Calu3 (cell line): ENCODE data around the gene LYG2. TPM values are rescaled to one million over a fixed set of nuclear protein-coding genes. Genes with fewer than 3 reads are reported as not detected.
"Not testable (repeated sequence)": the region's sequence is repeated elsewhere in the genome, so short reads cannot be mapped to it uniquely, and the experiment has no call there.

ENCODE experiments used
- Bru-seq: library from RNA; stranded (reverse); fragments of 400-500 nt; gene quantifications from one replicate; lab custom pipeline; 2021; lab: Mats Ljungman, UMichigan
- BruChase-seq, 2 experiments: library from RNA; stranded (reverse); fragments of 400-500 nt; gene quantifications; one replicate each; lab custom pipeline; 2021; lab: Mats Ljungman, UMichigan
- BruUV-seq: library from RNA; stranded (reverse); fragments of 400-500 nt; replicated peaks from 2 replicates; lab custom pipeline; 2021; lab: Mats Ljungman, UMichigan
- CTCF ChIA-PET: fragments of 300-600 bp; sonication (Branson Sonifier 250); formaldehyde crosslinking; loops from one replicate; lab custom pipeline; 2022; ENCODE audit warnings: antibody characterized with exemption; lab: Charles Lee
- DNase-seq: peaks from one replicate; pipeline ENCODE4 v3.0.0; 2022
- H3K27ac Mint-ChIP-seq: one replicate; pipeline ENCODE4 v1.8.0; 2022; ENCODE audit warnings: mixed read lengths; ENCODE audit not compliant: unreplicated experiment
- H3K27me3 Mint-ChIP-seq: one replicate; pipeline ENCODE4 v1.8.0; 2022; ENCODE audit warnings: mixed read lengths; ENCODE audit not compliant: unreplicated experiment
- H3K36me3 Mint-ChIP-seq: one replicate; pipeline ENCODE4 v1.8.0; 2022; ENCODE audit warnings: mild to moderate bottlenecking, moderate library complexity, mixed read lengths; ENCODE audit not compliant: insufficient read depth, unreplicated experiment
- H3K4me1 Mint-ChIP-seq: one replicate; pipeline ENCODE4 v1.8.0; 2022; ENCODE audit warnings: mild to moderate bottlenecking, low read depth, mixed read lengths; ENCODE audit not compliant: unreplicated experiment
- H3K4me3 Mint-ChIP-seq: one replicate; pipeline ENCODE4 v1.8.0; 2022; ENCODE audit warnings: mild to moderate bottlenecking, low read depth, moderate library complexity, mixed read lengths; ENCODE audit not compliant: unreplicated experiment
- H3K9me3 Mint-ChIP-seq: one replicate; pipeline ENCODE4 v1.8.0; 2022; ENCODE audit warnings: low read depth, mixed read lengths; ENCODE audit not compliant: unreplicated experiment
- intact Hi-C: fragments of 100-400 bp; cut with micrococcal nuclease; formaldehyde crosslinking; loops from one replicate; pipeline ENCODE4 v1.10.0; 2022; ENCODE audit not compliant: unreplicated experiment
- long read RNA-seq: library from polyadenylated mRNA; stranded (forward); transcript quantifications from one replicate; pipeline ENCODE4 v2.0.0, GENCODE V29; 2022
- total RNA-seq: library from RNA; stranded (reverse); gene quantifications from 2 replicates; pipeline ENCODE4 v1.2.3, GENCODE V29; 2022
- TF ChIP-seq, protein P1 (sequence below): fragments of 200-600 bp; IDR thresholded peaks from one replicate; pipeline ENCODE4 v1.8.0; 2022; ENCODE audit warnings: antibody characterized with exemption; ENCODE audit not compliant: unreplicated experiment

LYG2 gene, protein sequence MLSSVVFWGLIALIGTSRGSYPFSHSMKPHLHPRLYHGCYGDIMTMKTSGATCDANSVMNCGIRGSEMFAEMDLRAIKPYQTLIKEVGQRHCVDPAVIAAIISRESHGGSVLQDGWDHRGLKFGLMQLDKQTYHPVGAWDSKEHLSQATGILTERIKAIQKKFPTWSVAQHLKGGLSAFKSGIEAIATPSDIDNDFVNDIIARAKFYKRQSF
- total RNA-seq = not detected in 2 replicates
- percentile 9 among the genes with signal in this experiment for Bru-seq, nascent RNA
- BruChase-seq, experiment 1, labeled RNA remaining after a 6-hour chase = not detected
- percentile 8 among the genes with signal in this experiment for BruChase-seq, experiment 2, labeled RNA remaining after a 2-hour chase
- long read RNA-seq = 0 reads

DNA sequence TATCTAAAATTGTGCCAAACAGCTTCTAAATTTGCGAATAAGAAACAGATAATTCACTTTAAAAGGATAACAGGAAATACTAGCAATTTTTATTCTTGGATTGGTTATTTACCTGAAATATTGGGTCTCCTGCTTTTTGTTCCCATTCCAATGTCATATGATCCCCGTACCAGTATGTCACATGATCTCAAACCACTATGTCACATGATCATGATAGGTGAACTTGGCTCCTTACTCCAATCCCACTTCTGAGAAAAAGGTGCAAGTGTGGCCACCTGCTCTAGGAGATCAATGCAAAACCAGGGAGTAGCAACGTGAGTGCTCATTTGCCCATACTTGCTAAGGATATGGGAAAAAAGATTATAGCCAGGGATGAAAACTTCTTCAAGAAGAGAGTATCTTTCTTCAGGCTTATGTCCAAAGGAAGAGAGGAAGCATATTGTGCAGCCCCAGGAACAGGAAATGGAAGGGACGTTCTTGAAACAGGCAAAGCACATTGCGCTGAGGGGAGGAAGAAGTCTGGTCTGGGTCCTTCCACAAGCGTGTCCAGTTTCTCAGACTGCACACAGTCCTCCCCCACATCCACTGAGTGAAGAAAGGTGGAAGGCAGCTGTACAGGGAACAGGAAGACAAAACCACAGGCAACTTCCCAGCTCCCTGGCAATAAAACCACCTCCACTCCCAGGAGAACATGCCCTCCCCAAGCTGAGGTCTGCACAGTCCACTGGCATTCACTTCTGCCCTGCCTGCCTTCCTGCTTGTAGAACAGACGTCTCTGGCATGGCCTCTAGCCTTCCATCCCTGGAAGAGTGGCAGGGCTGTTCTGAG is at the start of gene LYG2:
TSS of gene LYG2 (minus strand) at position 176 of the 828 bp plus-strand sequence. CDS start 1,406 bp downstream, outside the sequence.
- BruUV-seq = no TSS peak
- H3K36me3 Mint-ChIP-seq = no peaks in the 10 kb centered on the region
- H3K27ac Mint-ChIP-seq = no peak within 1 kb of the TSS
- intact Hi-C loops = no loop called here
- TF ChIP-seq, protein P1, sequence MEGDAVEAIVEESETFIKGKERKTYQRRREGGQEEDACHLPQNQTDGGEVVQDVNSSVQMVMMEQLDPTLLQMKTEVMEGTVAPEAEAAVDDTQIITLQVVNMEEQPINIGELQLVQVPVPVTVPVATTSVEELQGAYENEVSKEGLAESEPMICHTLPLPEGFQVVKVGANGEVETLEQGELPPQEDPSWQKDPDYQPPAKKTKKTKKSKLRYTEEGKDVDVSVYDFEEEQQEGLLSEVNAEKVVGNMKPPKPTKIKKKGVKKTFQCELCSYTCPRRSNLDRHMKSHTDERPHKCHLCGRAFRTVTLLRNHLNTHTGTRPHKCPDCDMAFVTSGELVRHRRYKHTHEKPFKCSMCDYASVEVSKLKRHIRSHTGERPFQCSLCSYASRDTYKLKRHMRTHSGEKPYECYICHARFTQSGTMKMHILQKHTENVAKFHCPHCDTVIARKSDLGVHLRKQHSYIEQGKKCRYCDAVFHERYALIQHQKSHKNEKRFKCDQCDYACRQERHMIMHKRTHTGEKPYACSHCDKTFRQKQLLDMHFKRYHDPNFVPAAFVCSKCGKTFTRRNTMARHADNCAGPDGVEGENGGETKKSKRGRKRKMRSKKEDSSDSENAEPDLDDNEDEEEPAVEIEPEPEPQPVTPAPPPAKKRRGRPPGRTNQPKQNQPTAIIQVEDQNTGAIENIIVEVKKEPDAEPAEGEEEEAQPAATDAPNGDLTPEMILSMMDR = no peak
- no peaks in the 10 kb centered on the region for H3K4me1 Mint-ChIP-seq
- H3K9me3 Mint-ChIP-seq = peaks cover 3% of the 10 kb centered on the region
- DNase-seq = no peak
- no peaks in the 10 kb centered on the region for H3K27me3 Mint-ChIP-seq
- CTCF ChIA-PET = no interaction called here
- no peak within 1 kb of the TSS for H3K4me3 Mint-ChIP-seq

DNA sequence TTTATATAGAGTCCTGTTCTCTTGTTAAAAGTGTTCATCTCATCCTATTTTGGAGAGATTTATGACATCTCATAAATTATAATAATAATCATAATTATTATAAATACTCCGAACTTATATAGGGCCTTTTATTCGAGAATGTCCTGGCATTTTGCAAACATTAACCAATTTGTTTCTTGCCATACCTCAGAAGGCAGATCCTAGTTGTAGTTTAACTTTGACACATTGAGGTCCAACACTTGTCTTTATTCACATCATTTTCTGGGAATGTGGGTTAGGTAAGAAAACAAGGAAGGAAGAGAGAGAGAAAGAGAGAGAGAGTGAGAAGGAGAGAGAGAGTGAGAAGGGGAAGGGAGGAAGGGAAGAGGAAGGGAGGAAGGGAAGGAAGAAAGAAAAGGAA is 45.6 kb upstream of the LYG2 start, which contains the start of gene LYG1:
TSS of gene LYG1 (minus strand) at position 101 of the 400 bp plus-strand sequence. CDS start 5,527 bp downstream, outside the sequence.
- BruUV-seq, intact Hi-C loops, H3K4me1 Mint-ChIP-seq, CTCF ChIA-PET, H3K27ac Mint-ChIP-seq, H3K36me3 Mint-ChIP-seq, H3K27me3 Mint-ChIP-seq, H3K4me3 Mint-ChIP-seq, H3K9me3 Mint-ChIP-seq, DNase-seq: not testable (repeated sequence)

DNA sequence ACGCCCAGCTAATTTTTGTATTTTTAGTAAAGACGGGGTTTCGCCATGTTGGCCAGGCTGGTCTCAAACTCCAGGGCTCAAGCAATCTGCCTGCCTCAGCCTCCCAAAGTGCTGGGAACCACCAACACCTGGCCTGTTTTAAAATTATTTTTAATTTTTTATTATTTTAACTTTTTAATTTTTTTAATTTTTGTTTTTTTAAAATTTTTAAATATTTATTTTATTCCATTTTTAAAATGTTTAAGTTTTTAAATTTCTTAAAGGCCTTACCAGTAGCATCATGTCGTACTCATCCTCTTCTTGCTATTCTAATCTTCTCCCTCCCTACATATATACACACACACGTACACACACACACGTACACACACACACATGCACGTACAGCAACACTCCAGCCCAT is 44.1 kb upstream of the LYG2 start:
- Mint-ChIP-seq H3K27me3 (no peaks in the 10 kb centered on the region), H3K4me3 (no peak overlapping the region), H3K4me1 (no peaks in the 10 kb centered on the region), H3K27ac (no peak overlapping the region), H3K9me3 (no peaks in the 10 kb centered on the region), H3K36me3 (peaks cover 4% of the 10 kb centered on the region)
- BruUV-seq = no TSS peak
- DNase-seq = no peak
- intact Hi-C loops = no loop called here
- TF ChIP-seq, protein P1 = no peak
- CTCF ChIA-PET = no interaction called here

DNA sequence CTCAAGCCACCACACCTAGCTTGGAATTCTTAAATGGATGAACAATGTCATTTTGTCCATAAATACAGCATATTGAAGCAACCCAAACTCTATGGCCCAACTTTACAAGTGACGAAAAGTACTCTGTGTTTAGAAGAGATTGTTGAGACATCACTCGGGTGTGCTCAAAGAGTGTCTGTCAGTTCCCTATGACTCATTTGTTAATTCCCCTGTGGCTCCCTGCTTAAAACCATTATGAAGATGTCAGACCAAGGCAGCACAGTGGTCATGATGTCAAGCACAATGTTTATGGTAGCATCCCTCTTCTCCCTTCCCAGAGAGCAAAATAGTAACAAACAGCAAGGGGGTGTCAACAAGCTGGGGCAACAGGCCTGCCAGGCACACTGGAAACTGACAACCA is 42.5 kb upstream of the LYG2 start:
- CTCF ChIA-PET = no interaction called here
- Mint-ChIP-seq H3K4me3 (no peak overlapping the region), H3K27me3 (no peaks in the 10 kb centered on the region), H3K4me1 (no peaks in the 10 kb centered on the region), H3K27ac (no peak overlapping the region), H3K9me3 (no peaks in the 10 kb centered on the region), H3K36me3 (no peaks in the 10 kb centered on the region)
- no TSS peak for BruUV-seq
- intact Hi-C loops = no loop called here
- TF ChIP-seq, protein P1 = no peak
- no peak for DNase-seq
